Measurements from ENCODE around the gene SFXN5.

SFXN5 gene

DNA sequence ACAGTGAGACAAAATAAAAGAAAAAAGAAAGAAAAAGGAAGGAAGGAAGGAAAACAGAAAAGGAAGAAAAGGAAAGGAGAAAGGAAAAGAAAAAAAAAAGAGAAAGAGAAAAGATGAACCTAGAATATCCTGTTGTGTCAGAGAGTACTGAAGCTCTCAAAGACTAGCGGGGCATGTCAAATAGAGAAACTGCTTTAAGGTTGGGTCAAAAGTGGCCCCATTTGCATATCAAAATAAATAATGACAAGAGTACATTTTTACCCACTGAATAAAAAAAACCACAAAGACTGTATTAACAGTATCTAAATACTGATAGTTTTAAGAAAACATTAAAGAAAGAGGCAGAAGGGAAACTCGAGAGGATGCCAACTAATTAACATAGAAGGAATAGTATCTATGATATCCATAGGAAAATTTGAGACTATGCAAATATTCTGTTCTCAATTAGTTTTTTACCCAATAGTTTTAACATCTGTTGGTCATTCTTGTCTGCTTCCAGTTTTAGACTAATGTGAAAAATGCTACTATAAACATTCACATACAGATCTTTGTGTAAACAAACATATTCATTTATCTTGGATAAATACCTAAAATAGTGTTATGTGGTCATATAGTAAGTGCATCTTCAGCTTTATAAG lies 53.2 kb downstream of the SFXN5 start:
- DNase-seq = no peak

DNA sequence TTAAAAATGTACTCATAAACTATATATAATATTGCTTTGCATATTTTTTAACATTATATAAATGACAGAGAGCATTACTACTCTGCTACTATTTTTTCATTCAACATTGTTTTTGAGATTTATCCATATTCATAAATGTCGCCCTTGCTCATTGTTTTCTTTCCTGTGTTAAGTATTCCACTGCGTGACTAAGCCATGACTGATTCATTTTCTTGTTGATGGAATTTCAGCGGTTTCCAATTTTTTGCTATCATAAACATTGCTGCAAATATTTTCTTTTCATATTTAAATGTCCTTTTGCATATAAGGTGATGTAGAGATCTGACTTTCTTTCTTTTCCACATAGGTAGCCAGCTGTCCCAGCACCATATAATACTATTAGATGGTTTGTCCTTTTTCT lies 57.6 kb downstream of the SFXN5 start:
- no peak for DNase-seq

DNA sequence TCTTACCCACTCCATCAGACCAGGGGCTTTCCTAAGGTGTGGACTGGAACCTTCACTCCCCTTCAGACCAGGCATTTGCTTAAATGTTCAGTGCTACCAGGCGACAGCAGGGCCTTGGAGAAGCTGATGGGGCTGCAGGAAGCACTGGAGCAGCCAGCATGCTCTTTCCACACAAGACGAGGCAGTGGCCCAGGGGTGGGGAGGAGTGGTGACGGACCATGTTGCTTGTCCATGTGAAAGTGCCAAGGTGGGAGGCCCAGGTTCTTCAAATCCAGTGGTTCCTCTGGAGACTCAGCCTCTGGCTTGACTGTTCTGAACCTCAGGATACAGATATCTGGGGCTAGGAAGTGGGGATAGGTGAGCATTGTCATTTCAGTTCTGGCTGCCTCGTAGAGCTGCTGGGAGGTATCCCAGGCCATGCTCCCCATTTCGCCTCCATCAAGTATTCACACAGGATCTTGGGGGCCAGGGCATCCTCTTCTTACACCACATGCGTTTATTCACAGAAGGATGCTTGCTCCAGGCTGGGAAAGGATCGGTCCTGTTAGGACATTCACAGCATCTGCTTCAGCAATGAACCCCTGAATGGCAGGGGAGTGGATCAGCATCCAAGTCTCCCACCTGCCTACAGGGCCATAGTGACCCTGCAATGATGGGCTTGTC lies 62.2 kb downstream of the SFXN5 start:
- DNase-seq = no peak

DNA sequence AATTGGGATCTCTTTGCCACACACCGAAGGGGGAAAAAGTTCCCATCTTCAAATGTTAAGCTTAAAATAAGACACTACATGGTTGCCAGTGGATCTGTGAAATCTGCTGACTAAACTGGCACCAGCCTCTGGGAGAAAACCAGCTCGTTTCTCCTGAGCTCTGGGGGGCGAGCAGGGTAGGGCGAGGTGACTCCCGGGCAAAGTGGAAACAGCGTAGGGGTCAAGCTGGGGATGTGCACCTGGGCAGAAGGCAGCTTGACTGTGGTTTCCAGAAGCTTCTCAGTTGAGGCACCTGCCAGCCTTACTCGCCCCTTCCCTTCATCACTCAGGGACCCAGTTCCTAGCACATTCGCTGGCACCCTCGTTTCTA lies 62.8 kb downstream of the SFXN5 start:
- DNase-seq = no peak

DNA sequence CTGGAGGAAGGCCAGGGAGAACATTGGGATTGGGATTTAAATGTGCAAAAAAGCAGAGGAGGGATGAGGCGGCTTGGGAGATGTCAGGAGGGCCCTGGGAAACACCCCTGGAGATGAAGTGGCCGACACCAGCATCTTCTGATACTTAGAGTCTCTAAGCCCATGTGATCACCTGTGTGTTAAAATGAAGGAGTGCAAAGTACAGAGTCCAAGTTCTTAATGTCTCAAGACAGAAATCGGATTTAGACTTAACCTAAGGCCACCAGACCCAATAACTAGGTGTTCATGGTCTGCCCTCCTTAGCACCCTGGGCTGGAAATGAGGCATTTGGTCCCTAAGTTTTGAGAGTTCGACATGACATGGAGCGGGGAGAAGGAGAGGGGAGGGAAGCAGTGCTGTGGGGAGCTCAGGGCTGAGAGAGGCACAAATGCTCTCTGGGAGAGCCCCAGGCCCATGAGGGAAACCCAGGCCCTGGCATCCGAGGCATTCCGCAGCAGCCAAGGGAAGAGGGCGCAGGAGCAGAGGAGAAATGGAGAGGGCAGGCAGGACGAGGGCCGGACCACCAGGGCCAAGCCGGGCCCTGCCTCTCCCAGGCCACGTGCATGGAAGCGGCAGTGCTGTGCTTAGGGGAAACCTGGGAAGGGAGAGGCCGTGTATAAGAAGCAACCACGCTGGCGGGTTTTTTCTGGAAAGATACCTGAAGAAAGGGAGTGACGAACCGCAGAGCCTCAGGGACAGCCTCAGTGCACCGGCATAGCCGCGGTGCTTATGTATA lies 63.3 kb downstream of the SFXN5 start:
- no peak for DNase-seq

DNA sequence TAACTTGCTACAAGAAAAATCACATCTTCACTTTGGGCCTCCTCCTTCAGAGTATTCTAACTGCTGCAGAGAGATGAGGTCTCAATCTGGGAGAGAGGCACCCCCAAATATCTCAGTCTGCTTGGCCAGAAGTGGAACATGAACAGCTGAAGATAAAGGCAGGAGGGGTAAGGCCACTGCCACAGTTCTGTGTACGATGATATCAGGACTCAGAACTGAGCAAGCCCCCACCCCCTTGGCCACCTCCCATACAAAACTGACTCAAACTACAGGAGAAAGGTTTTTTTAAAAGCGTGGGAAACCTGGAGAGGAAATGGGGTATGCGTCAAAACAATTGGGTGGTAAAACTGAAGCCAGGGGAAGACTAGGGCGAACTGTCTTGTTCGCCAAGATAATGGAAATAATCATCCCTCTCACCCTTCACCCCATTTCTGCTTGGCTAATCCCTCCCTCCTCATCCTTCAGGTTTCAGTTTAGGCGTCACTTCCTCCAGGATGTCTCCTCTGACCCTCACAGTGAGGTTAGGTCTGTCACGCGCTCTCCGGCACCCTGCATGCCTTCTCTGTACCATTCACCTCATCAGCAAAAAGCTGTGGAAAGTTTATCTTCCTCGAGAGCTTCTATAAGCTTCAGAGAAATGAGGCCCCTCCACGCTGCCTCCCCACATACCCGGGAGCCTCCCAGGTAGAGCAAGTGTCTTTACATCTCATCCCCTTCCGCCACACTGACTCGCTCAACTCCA lies 64.4 kb downstream of the SFXN5 start:
- no peak for DNase-seq

DNA sequence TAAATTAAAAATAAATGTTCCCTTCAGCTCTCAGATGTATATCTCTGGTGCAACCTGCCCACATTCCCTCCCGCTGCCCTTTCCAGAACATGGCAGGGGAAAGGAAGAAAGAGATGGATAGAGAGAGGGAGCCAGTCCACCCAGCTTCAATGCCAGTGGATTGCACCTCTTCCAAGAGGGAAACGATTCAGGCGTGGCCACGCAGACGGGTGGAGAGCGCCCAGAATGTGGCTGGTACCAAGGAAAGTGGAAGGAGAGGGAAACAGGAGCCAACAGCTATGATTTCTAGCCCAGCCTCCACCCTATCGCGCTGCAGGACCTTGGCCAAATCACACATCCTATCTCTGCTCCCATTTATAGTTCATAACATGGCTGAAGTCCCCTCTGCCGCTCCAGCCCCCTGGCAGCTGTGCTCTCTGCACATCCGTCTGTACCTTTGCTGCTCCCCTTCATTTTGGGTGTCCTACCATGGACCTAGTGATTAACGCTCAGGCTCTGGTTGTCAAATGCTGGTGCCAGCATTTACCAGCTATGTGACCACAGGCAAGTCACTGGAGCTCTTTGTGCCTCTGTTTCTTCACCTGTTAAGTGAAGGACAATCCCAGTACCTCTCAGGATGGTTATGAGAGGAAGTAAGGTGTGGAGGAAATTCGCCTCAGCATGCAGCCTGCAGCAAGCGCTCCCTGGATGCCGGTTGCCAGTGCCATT lies 66.5 kb downstream of the SFXN5 start:
- DNase-seq = no peak

DNA sequence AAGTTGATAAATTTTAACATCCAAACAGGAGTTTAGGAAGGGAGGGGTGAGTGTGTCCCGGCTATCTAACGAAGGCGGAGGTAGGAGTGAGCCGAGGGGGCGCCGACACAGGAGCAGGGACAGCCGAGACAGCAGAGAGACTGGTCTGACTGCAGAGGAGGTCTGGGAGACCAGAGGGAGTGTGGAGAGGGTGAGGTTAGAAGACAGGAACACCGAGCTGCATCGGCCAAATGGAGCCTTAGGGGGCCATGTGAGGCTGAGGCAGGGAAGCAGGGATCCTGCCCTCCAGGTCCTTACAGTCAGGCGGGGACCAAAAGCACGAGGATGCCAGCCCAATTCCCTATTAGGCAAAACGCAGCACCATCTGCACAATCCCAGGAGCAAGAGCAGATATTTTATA lies 67.0 kb downstream of the SFXN5 start:
- DNase-seq = no peak

DNA sequence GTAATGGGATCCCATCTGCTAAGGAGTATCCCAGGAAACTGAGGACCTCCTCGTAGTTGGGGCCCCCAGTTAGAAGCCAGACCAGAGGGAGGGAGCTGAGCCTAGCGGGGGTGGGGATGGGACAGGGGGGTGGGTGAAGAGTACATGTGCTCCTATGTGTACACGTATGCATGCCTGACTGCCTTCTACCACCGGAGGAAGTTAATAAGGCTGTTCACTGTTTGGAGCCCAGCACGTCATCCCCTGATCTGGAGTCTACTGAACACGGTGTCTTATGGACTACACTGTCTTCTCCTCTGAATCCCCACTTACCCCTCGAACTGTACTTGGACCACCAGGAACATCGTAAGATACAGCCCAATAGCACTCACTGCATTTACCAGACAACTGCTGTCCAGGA lies 68.5 kb downstream of the SFXN5 start:
- no peak for DNase-seq

DNA sequence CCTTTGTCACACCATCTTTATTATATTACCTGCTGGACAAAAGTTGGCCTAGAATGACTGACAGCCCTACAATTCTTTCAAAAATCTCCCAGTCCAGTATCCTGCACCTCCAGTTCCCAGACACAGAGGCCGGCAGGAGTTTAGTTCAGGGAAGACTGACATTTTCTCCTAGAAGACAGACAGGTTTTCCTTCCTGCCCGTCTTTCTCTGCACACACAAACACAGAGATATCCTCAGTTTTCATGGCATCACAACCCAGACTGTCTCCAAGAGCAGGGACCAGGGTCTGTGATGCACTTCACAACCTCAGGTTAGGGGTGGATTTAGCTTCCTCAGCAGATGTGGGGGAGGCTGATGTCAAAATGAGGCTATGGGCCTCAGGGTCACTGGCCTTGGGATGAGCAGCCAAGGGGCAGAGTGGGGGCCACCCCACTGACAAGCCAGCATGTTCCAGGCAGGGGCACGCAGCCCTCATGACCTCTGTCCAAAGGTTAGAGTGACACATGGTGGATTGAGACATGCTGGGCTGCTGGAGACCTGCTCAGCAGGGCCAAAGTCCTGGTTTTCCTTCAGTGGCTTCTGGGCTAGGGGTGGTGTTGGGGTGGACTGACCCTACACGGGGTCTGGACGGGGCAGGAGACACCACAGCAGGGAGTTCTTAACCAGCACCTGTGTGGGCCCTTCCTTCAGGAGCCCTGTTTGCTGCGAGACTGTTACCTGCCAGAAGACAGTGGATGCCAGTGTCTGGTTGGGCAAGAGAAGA lies 70.5 kb downstream of the SFXN5 start:
- no peak for DNase-seq

DNA sequence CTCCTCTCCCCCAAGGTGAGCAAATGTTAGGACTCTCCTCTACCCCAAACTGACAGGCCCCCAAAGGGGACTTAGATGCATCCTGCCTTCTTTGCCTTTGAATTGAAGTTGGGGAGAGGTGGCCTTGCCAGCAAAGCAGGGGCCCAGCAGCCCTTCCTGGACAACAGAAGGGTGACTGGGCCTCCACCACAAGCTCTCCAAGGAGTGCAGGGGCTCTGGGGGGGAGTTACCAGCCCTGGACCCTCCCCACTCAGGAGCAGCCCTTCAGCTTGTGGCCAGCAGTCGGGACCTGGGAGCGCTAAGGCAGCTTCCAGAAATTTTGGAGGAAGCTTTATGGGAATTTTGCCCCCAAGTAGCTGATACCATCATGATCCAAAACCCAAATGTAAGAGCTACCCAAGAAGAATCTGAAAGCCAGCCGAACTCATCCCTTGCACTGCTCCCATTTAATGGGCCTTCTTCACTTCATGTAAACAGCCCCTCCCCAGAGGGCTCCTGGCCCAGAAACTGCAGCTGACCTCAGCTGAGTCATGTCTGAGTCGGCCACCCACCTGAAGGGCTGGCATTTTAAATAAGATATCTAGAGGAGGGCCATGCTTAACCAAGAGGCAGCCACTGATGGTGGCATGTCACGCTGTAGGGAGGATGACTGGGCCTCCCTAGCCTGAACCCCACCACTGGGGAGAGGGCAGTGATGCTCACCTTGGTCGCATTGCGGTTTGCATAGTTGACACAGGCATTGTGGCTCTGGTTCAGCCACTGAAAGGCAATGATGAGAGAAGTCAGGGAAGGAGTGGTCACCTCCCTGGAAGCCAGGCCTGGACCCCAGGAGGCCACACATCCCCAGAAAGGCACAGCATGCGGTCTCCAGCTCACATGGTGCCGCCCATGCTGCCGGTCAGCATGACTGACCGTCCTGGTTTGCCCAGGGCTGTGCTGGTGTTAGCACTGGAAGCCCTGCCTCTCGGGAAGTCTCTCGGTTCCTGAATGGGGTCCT lies 71.5 kb downstream of the SFXN5 start:
- no peak for DNase-seq

DNA sequence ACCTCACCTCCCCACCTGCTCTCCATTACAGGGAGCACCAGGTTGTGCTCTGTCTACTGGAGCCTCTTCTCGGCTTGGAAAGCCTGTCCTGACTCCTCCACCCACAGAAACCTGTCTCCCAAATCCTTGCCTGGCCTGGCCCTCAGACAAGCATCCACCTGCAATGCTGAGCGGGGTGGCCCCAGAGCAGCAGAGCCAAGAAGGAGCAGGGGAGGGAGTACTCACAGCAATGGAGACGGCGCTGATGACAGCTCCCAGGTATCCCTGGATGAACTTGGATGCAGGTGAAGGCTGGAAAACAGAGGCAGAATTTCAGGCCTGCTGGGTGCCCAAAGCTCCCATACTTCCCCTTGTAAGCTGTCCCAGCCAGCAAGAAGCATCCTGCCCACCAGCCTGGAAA lies 72.8 kb downstream of the SFXN5 start:
- DNase-seq = no peak

DNA sequence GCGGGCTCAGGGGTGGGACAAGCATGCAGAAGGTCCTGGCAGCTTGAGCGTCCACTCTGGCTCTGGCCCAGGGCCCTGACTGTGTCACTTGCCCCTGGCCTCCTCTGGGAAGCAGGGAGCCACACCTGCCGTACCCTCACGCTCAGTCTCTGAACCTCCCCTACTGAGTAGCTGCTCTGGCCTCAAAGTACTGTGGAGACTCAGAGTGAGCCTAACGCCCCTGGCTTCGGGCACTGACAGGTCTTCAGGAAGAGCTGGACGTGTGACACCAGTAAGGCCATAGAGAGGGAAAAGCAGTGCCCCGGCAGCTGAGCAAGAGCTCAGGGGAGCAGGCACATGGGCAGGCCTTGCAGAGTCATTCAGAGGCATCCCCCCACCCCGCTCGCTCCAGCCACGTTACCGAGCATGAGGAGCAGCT lies 73.3 kb downstream of the SFXN5 start:
- DNase-seq = no peak

DNA sequence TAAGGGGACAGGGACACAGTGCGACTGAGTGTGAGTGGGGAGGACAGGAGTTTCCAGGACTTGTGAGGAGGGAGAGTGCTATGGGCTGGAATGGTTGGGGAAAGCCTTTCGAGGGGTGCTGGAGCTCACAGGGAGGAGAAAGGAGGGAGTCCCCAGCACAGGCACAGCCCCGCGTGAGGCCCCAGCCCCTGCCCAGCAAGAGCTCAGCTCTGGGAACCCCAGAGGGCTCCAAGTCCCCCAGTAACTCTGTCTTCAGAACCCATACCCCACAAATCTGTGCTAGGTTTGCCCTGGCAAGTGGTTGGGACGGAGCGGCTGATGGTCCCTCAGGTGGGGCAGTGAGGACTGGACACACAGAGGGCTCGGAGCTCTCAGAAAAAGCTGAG lies 75.4 kb downstream of the SFXN5 start:
- no peak for DNase-seq

DNA sequence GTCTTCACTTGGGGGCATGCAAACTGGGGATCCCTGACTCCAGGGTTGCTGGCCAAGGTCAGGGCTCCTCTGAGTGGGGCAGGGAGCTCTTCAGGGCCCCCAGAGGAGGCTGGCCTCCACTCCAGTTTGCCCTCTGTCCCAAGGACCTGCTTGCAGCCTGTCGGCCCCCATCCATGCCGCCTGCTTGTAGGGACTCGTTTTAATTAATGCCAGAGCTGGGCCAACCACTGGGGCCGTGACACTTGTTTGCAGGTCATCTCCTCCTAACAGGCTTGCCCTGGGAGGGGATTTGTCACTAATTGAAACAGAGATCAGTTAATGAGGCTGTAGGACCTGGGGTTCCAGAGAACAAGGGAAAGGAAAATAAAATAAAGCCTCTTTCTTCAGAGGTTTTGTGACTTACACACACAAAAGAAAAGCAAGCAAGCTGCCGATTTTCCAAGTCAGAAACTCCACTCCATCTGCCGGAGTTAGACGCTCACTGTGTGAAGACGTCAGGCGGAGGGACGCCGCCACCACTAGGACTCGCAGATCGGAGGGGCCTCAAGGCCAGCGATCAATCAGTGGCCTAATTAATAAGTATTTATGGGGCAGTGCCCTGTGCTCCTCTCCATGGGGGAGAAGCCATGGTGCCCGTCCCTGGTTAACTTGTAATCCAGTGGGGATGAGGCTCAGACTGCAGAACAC lies 75.9 kb downstream of the SFXN5 start:
- DNase-seq = no peak

DNA sequence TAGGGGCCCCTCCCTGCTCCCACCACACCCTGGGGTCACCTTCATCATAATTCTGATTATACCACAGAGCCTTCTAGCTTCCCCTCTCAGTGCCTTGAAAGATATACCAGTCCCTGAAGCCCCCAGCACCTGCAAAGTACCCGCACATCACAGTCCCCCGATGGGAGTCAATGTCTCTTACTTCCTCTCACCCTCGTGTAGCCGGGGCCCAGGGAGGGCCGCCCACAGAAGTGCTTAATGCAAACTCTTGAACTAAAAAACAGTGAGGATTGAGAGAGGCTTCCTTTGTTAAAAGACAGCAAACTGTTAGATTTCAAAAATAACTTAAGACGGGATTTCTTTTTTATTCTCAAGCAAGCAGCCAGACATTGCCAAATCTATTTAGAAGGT lies 76.5 kb downstream of the SFXN5 start:
- DNase-seq = no peak

DNA sequence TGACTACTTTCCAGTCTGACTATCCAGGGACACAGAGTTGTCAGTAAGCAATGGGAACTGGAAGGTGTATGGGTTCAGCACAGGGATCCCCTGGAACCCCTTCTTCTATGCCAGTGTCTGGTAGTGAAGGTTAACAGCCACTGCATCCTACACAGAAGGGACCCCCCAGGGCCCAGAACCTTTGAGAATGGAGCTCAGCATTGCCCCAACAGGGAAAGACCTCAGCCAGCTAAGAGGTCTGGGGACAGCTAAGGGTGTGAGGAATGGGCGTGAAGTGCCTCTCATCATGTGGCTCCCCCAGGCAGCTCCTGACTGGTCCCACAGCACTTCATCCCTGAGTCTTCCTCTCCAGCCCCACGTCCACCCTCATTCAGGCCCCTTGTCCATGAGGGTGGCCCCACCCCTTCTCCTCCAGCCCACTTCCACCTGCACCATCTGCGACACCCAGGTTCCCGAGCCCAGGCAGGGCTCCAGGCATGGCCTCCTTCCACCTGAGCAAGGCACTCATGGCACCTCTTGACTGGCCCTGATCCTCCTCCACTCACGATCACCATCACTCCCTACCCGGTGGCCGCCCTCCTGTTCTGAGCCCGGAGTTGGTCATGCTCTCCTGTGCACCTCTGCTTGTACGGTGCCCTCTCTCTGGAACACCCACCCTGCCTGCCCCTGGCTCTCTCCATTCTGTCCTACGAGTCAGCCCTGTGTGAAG lies 77.1 kb downstream of the SFXN5 start:
- DNase-seq = no peak

DNA sequence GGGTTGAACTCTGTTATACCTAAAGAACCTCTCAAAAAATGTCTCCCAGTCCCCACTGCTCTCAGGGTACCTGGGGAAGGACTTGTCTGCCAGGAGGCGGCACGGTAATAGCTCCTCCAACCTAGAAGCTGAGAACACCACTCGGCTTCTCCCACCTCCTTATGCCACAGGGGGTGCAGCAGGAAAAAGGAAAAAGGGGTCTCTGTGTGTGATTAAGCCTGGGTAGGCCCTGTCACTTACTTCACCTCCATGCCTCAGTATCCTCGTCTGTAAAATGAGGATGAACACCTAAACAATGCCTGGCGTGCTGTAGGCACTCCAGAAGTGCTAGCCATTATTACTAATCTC lies 77.6 kb downstream of the SFXN5 start:
- DNase-seq = no peak

DNA sequence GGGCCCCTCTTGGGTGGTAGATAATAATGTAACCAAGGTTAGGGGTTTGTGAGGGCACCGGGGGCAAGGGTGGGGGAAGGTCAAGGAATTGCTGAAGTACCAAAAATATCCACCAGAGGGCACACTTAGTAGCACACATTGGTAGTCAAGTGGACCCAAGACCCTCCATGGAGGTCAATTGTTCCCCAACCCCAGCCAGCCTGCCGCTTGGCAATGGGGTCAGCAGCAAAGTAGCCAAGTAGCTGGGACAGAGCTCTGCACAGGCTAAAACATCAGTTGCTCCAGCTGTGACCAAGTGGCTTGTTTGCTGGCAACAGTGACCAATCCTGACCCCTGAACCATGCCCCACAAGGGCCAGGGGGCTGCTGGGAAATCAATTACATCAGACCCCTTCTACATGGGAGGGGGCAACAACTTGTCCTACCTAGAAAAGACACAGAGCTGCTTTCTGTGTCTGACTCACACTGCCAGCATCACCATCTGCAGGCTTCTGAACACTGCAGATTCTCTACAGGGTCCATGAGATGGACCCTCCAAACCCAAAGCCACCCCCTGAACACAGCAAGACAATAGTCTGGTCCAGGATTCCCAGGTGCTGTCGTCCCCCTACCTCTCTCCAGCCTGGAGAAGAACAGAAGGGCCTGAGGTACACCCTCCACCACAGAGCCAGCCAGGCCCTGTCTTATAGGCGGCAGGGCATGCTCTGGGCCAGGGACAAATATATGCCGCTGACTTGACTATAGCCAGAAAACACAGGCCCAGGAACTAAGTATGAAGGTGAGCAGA lies 78.2 kb downstream of the SFXN5 start:
- peak in 1 of 2 experiments; percentile 18 for DNase-seq
